T-cell (primary cell): Measurements from ENCODE around the gene APPL2. TPM values are rescaled to one million over a fixed set of nuclear protein-coding genes. Genes with fewer than 3 reads are reported as not detected.

Source experiments
- ATAC-seq, 4 experiments: fragments of 200-7000 bp in 3 of 4; fragments of 150-1000 bp in 1 of 4; cut with Tn5 transposase; replicated peaks in 1 of 4; 1 replicate in 3 of 4; 2 replicates in 1 of 4; pipeline ENCODE4 v1.10.0; 2021; ENCODE audit warnings: moderate library complexity in 3 of 4, mild to moderate bottlenecking in 2 of 4, moderate number of reproducible peaks in 1 of 4
- CTCF ChIA-PET, 2 donors: fragments of 300-600 bp; sonication (Branson Sonifier 250); formaldehyde crosslinking; loops; one replicate each; lab custom pipeline; 2022; ENCODE audit warnings: antibody characterized with exemption in 2 of 2; lab: Charles Lee
- POLR2A ChIA-PET, 2 donors: fragments of 300-600 bp; sonication (Branson Sonifier 250); formaldehyde crosslinking; loops; one replicate each; lab custom pipeline; 2022; ENCODE audit warnings: antibody characterized with exemption in 2 of 2; lab: Charles Lee
- DNase-seq, 35 experiments: peaks; one replicate each; pipeline versions ENCODE4 v3.0.0 to v3.0.0-alpha.2; 2013 to 2023
- H3K27ac ChIP-seq: one replicate; pipeline ENCODE4 v1.5.1; 2013; ENCODE audit warnings: low read length
- H3K27me3 ChIP-seq, 2 experiments: replicated peaks in 1 of 2; 1 replicate in 1 of 2; 2 replicates in 1 of 2; pipeline versions ENCODE4 v1.6.1 to v1.7.0; 2013; ENCODE audit warnings: low read length in 1 of 2, mixed read lengths in 1 of 2; ENCODE audit not compliant: control insufficient read depth in 2 of 2, insufficient read depth in 2 of 2; ENCODE audit errors: extremely low read depth in 1 of 2
- H3K36me3 ChIP-seq, 2 donors: 1 replicate in 1 of 2; 2 replicates in 1 of 2; pipeline versions ENCODE4 v1.6.1 to v1.7.0; 2013; ENCODE audit warnings: low read length in 1 of 2; ENCODE audit not compliant: control insufficient read depth in 2 of 2, insufficient read depth in 1 of 2; ENCODE audit errors: extremely low read depth in 1 of 2
- H3K4me1 ChIP-seq, 2 experiments: 1 replicate in 1 of 2; 2 replicates in 1 of 2; pipeline versions ENCODE4 v1.6.1 to v1.7.0; 2013; ENCODE audit warnings: low read length in 2 of 2, mixed read lengths in 1 of 2; ENCODE audit not compliant: insufficient read depth in 2 of 2, control insufficient read depth in 1 of 2; ENCODE audit errors: extremely low read depth in 1 of 2
- H3K4me3 ChIP-seq, 2 donors: 1 replicate in 1 of 2; 2 replicates in 1 of 2; pipeline versions ENCODE4 v1.5.1 to v1.7.0; 2013; ENCODE audit warnings: mild to moderate bottlenecking in 2 of 2, low read length in 1 of 2, moderate library complexity in 1 of 2; ENCODE audit not compliant: control insufficient read depth in 1 of 2; ENCODE audit errors: extremely low read depth in 1 of 2
- H3K9me3 ChIP-seq: 2 replicates; pipeline ENCODE4 v1.7.0; 2013
- H3K27ac Mint-ChIP-seq, 2 donors: one replicate each; pipeline ENCODE4 v1.8.0; 2020 to 2021; ENCODE audit warnings: mild to moderate bottlenecking in 2 of 2, mixed read lengths in 2 of 2
- H3K27me3 Mint-ChIP-seq, 2 donors: one replicate each; pipeline ENCODE4 v1.8.0; 2021 to 2022; ENCODE audit warnings: mixed read lengths in 2 of 2
- H3K36me3 Mint-ChIP-seq: one replicate; pipeline ENCODE4 v1.8.0; 2021; ENCODE audit warnings: mixed read lengths
- H3K4me1 Mint-ChIP-seq, 3 donors: one replicate each; pipeline ENCODE4 v1.8.0; 2020 to 2022; ENCODE audit warnings: mixed read lengths in 3 of 3, mild to moderate bottlenecking in 1 of 3
- H3K4me3 Mint-ChIP-seq, 3 donors: one replicate each; pipeline ENCODE4 v1.8.0; 2020 to 2022; ENCODE audit warnings: mild to moderate bottlenecking in 3 of 3, mixed read lengths in 3 of 3, moderate library complexity in 3 of 3
- H3K9me3 Mint-ChIP-seq, 3 donors: one replicate each; pipeline ENCODE4 v1.8.0; 2020 to 2022; ENCODE audit warnings: mixed read lengths in 3 of 3
- WGBS: methylation state at CpG from one replicate; pipeline ENCODE4 v1.1.5; 2013; ENCODE audit warnings: missing lambda C conversion rate; ENCODE audit not compliant: insufficient coverage; 5-methylcytosine and 5-hydroxymethylcytosine counted together
- total RNA-seq, 35 experiments: library from RNA in 6 of 35; stranded (reverse) in 6 of 35; fragments of 120-200 nt in 1 of 35; gene quantifications; one replicate each; pipeline versions ENCODE4 v1.2.1 to v1.2.4 and lab custom pipeline; 2013 to 2026

APPL2 gene
- total RNA-seq, 5 donors from 2014 or later (not counting 1 experiment from before 2014, with no cell fraction given), result 41.1 to 59.6 (median 53.1) TPM

GRCh38 chr12:105271364-105271763, 35.4 kb upstream of the APPL2 start:
- Mint-ChIP-seq H3K36me3 (no peaks in the 10 kb centered on the region), H3K27ac (no peak overlapping the region), H3K4me1 (no peaks in the 10 kb centered on the region), H3K27me3 (peaks cover 0 to under 1% of the 10 kb centered on the region in 2 donors), H3K4me3 (no peak overlapping the region), H3K9me3 (no peaks in the 10 kb centered on the region)
- Histone ChIP-seq H3K9me3 (no peaks in the 10 kb centered on the region), H3K4me1 (no peaks in the 10 kb centered on the region), H3K27me3 (peaks cover 0 to 3% of the 10 kb centered on the region in 2 experiments), H3K36me3 (no peaks in the 10 kb centered on the region), H3K4me3 (no peak overlapping the region), H3K27ac (no peak overlapping the region)
- DNase-seq (no peak), ATAC-seq (no peak)
- CTCF ChIA-PET, result no interaction called here
- POLR2A ChIA-PET, result no interaction called here
- WGBS, result no CpG with 5 or more reads among the region's 1 CpG

- Histone ChIP-seq H3K36me3 (no peaks in the 10 kb centered on the region), H3K4me1 (no peaks in the 10 kb centered on the region), H3K27me3 (peaks cover 0 to 3% of the 10 kb centered on the region in 2 experiments), H3K27ac (no peak overlapping the region), H3K9me3 (no peaks in the 10 kb centered on the region), H3K4me3 (no peak overlapping the region)
- Mint-ChIP-seq H3K27me3 (peaks cover 0 to 3% of the 10 kb centered on the region in 2 donors), H3K4me1 (no peaks in the 10 kb centered on the region), H3K27ac (no peak overlapping the region), H3K36me3 (no peaks in the 10 kb centered on the region), H3K9me3 (no peaks in the 10 kb centered on the region), H3K4me3 (no peak overlapping the region)
- ChIA-PET POLR2A (no interaction called here), CTCF (interaction anchor here in 1 of 2 donors (0.5 kb wide), 1 partner anchor 1053 kb away, joined by 3 read pairs; no protein-coding TSS in a partner anchor)
- DNase-seq (no peak), ATAC-seq (no peak)
- WGBS, result no CpG with 5 or more reads among the region's 4 CpGs
Measured at GRCh38 chr12:105270671-105271255, 34.8 kb upstream of the APPL2 start.

GRCh38 chr12:105267711-105268110, 31.7 kb upstream of the APPL2 start:
- 95% methylated on average over 2 of the region's 4 CpGs for WGBS
- Histone ChIP-seq H3K9me3 (no peaks in the 10 kb centered on the region), H3K36me3 (no peaks in the 10 kb centered on the region), H3K4me3 (no peak overlapping the region), H3K4me1 (no peaks in the 10 kb centered on the region), H3K27ac (no peak overlapping the region), H3K27me3 (peaks cover 0 to 3% of the 10 kb centered on the region in 2 experiments)
- Mint-ChIP-seq H3K9me3 (no peaks in the 10 kb centered on the region), H3K4me1 (no peaks in the 10 kb centered on the region), H3K4me3 (no peak overlapping the region), H3K36me3 (no peaks in the 10 kb centered on the region), H3K27ac (no peak overlapping the region), H3K27me3 (peaks cover 7 to 11% of the 10 kb centered on the region in 2 donors)
- ChIA-PET POLR2A (no interaction called here), CTCF (no interaction called here)
- no peak for ATAC-seq
- no peak for DNase-seq

GRCh38 chr12:105264771-105265170, 28.8 kb upstream of the APPL2 start:
- Histone ChIP-seq H3K27ac (no peak overlapping the region), H3K36me3 (no peaks in the 10 kb centered on the region), H3K4me3 (no peak overlapping the region), H3K9me3 (no peaks in the 10 kb centered on the region), H3K27me3 (no peaks in the 10 kb centered on the region), H3K4me1 (no peaks in the 10 kb centered on the region)
- CTCF ChIA-PET, result no interaction called here
- Mint-ChIP-seq H3K4me1 (no peaks in the 10 kb centered on the region), H3K36me3 (no peaks in the 10 kb centered on the region), H3K27me3 (peaks cover 9 to 19% of the 10 kb centered on the region in 2 donors), H3K9me3 (no peaks in the 10 kb centered on the region), H3K27ac (no peak overlapping the region), H3K4me3 (no peak overlapping the region)
- POLR2A ChIA-PET, result no interaction called here
- DNase-seq, result no peak
- ATAC-seq, result no peak
- WGBS, result no CpG with 5 or more reads among the region's 4 CpGs

GRCh38 chr12:105262461-105263184, 26.6 kb upstream of the APPL2 start:
- Histone ChIP-seq H3K27me3 (no peaks in the 10 kb centered on the region), H3K9me3 (no peaks in the 10 kb centered on the region), H3K27ac (no peak overlapping the region), H3K4me1 (no peaks in the 10 kb centered on the region), H3K36me3 (no peaks in the 10 kb centered on the region), H3K4me3 (no peak overlapping the region)
- POLR2A ChIA-PET, result interaction anchor here in 1 of 2 donors (0.6 kb wide), 1 partner anchor 45 kb away, joined by 3 read pairs; no protein-coding TSS in a partner anchor
- Mint-ChIP-seq H3K27me3 (peaks cover 15 to 19% of the 10 kb centered on the region in 2 donors), H3K4me3 (no peak overlapping the region), H3K27ac (no peak overlapping the region), H3K4me1 (no peaks in the 10 kb centered on the region), H3K9me3 (no peaks in the 10 kb centered on the region), H3K36me3 (no peaks in the 10 kb centered on the region)
- CTCF ChIA-PET, result interaction anchor here in 1 of 2 donors (0.6 kb wide), 1 partner anchor 31 kb away, joined by 4 read pairs; no protein-coding TSS in a partner anchor
- WGBS, result 100% methylated on average over 2 of the region's 6 CpGs
- no peak for DNase-seq
- ATAC-seq, result no peak

GRCh38 chr12:105261010-105261409, 25.0 kb upstream of the APPL2 start:
- peaks cover 15 to 16% of the 10 kb centered on the region in 2 donors for H3K27me3 Mint-ChIP-seq
- Histone ChIP-seq H3K27ac (no peak overlapping the region), H3K9me3 (no peaks in the 10 kb centered on the region), H3K4me3 (no peak overlapping the region), H3K4me1 (peaks cover 0 to under 1% of the 10 kb centered on the region in 2 experiments), H3K36me3 (no peaks in the 10 kb centered on the region), H3K27me3 (no peaks in the 10 kb centered on the region)
- H3K4me1 Mint-ChIP-seq, result peaks cover 1 to 4% (median 1%) of the 10 kb centered on the region in 3 donors
- H3K9me3 Mint-ChIP-seq, result no peaks in the 10 kb centered on the region
- H3K36me3 Mint-ChIP-seq, result no peaks in the 10 kb centered on the region
- no peak overlapping the region for H3K27ac Mint-ChIP-seq
- ChIA-PET CTCF (no interaction called here), POLR2A (no interaction called here)
- DNase-seq, result no peak
- ATAC-seq, result no peak
- H3K4me3 Mint-ChIP-seq, result no peak overlapping the region
- 80% methylated on average over 1 of the region's 2 CpGs for WGBS
